Prostate gland (tissue), 2 donors: ENCODE measurements around the gene OR2T27.

Source experiments
- CTCF ChIP-seq, 4 experiments: fragments of 200-600 bp in 2 of 4; fragments of 450-650 bp in 2 of 4; sonication (generic) in 2 of 4; IDR thresholded peaks; 1 replicate in 3 of 4; 2 replicates in 1 of 4; pipeline ENCODE4 v1.5.1; 2016 to 2019; ENCODE audit warnings: antibody characterized with exemption in 4 of 4, mild to moderate bottlenecking in 2 of 4, moderate library complexity in 2 of 4
- POLR2A ChIP-seq: fragments of 450-650 bp; IDR thresholded peaks from one replicate; pipeline ENCODE4 v1.6.1; 2016; ENCODE audit warnings: antibody characterized with exemption, mild to moderate bottlenecking
- POLR2AphosphoS5 ChIP-seq: sonication (generic); formaldehyde crosslinking; IDR thresholded peaks from one replicate; pipeline ENCODE4 v1.6.1; 2017; ENCODE audit warnings: antibody characterized with exemption

- no peak for TF ChIP-seq CTCF (IDR thresholded peaks at IDR 0.05)
- no peak for TF ChIP-seq POLR2AphosphoS5
- TF ChIP-seq POLR2A: no peak
Measured at GRCh38 chr1:248630551-248630950, 24.8 kb downstream of the OR2T27 start.
